ENCODE data around the gene NIM1K.
"Not testable (repeated sequence)": the region's sequence is repeated elsewhere in the genome, so short reads cannot be mapped to it uniquely, and the experiment has no call there.

Gene NIM1K

GRCh38 chr5:43316421-43316820 lies 124.4 kb downstream of the NIM1K start:
- no peak for DNase-seq

GRCh38 chr5:43320846-43321245 lies 128.8 kb downstream of the NIM1K start:
- no peak for DNase-seq

- DNase-seq = not testable (repeated sequence)
Observed at GRCh38 chr5:43323488-43323887, 131.5 kb downstream of the NIM1K start.

GRCh38 chr5:43325624-43326023 lies 133.6 kb downstream of the NIM1K start:
- DNase-seq = not testable (repeated sequence)
